Subcutaneous abdominal adipose tissue (tissue), 5 donors: ENCODE results near the gene EMC10.
A peak's percentile ranks its signal among the peaks of the same experiment; 100 is the strongest.

Experiments used
- H3K27ac ChIP-seq: one replicate; pipeline ENCODE4 v1.7.0; 2013; ENCODE audit warnings: low read depth, mild to moderate bottlenecking, inconsistent platforms, low read length, moderate library complexity
- H3K27me3 ChIP-seq, 5 donors: one replicate each; pipeline ENCODE4 v1.7.0; 2013; ENCODE audit warnings: low read length in 5 of 5, inconsistent platforms in 1 of 5; ENCODE audit not compliant: control insufficient read depth in 5 of 5, insufficient read depth in 4 of 5
- H3K36me3 ChIP-seq, 5 donors: one replicate each; pipeline ENCODE4 v1.7.0; 2013; ENCODE audit warnings: low read length in 5 of 5; ENCODE audit not compliant: control insufficient read depth in 5 of 5, insufficient read depth in 5 of 5
- H3K4me1 ChIP-seq, 5 donors: one replicate each; pipeline ENCODE4 v1.7.0; 2013; ENCODE audit warnings: low read length in 5 of 5, mild to moderate bottlenecking in 3 of 5, moderate library complexity in 1 of 5; ENCODE audit not compliant: control insufficient read depth in 5 of 5, insufficient read depth in 5 of 5
- H3K4me3 ChIP-seq, 5 donors: one replicate each; pipeline ENCODE4 v1.7.0; 2013; ENCODE audit warnings: low read length in 5 of 5, low read depth in 1 of 5
- H3K9ac ChIP-seq, 5 donors: one replicate each; pipeline ENCODE4 v1.7.0; 2013; ENCODE audit warnings: low read length in 5 of 5, mild to moderate bottlenecking in 4 of 5, moderate library complexity in 3 of 5
- H3K9me3 ChIP-seq, 5 donors: one replicate each; pipeline ENCODE4 v1.7.0; 2013; ENCODE audit warnings: low read length in 5 of 5; ENCODE audit not compliant: control insufficient read depth in 5 of 5
- donor health status: healthy.
- donor health status: healthy.
- donor health status: healthy.
- donor health status: healthy.
- donor health status: healthy.

EMC10 gene

GRCh38 chr19:50477751-50478515 is 1.6 kb downstream of the EMC10 start:
- Histone ChIP-seq H3K9me3 (no peaks in the 10 kb centered on the region), H3K4me1 (peaks cover 3 to 21% (median 16%) of the 10 kb centered on the region in 5 donors), H3K27ac (no peak overlapping the region), H3K27me3 (no peaks in the 10 kb centered on the region), H3K9ac (peak overlapping the region in 4 of 5 donors; percentile 30 to 95 (median 58)), H3K36me3 (peaks cover 0 to 44% (median 40%) of the 10 kb centered on the region in 5 donors), H3K4me3 (peak overlapping the region in 2 of 5 donors; percentile 93 to 94)

GRCh38 chr19:50478901-50479715 is 2.8 kb downstream of the EMC10 start:
- H3K4me1 ChIP-seq = peaks cover 3 to 21% (median 16%) of the 10 kb centered on the region in 5 donors
- H3K4me3 ChIP-seq = no peak overlapping the region
- H3K36me3 ChIP-seq = peaks cover 0 to 50% (median 46%) of the 10 kb centered on the region in 5 donors
- no peak overlapping the region for H3K9ac ChIP-seq
- H3K9me3 ChIP-seq = no peaks in the 10 kb centered on the region
- H3K27ac ChIP-seq = no peak overlapping the region
- no peaks in the 10 kb centered on the region for H3K27me3 ChIP-seq

- Histone ChIP-seq H3K27ac (no peak overlapping the region), H3K9ac (no peak overlapping the region), H3K4me1 (peaks cover 3 to 21% (median 16%) of the 10 kb centered on the region in 5 donors), H3K9me3 (no peaks in the 10 kb centered on the region), H3K4me3 (no peak overlapping the region), H3K27me3 (no peaks in the 10 kb centered on the region), H3K36me3 (peaks cover 0 to 54% (median 46%) of the 10 kb centered on the region in 5 donors)
These were observed 3.5 kb downstream of the EMC10 start for GRCh38 chr19:50479761-50480251.

GRCh38 chr19:50480281-50481111 is 4.2 kb downstream of the EMC10 start:
- H3K27me3 ChIP-seq = no peaks in the 10 kb centered on the region
- no peak overlapping the region for H3K9ac ChIP-seq
- no peak overlapping the region for H3K27ac ChIP-seq
- no peak overlapping the region for H3K4me3 ChIP-seq
- peaks cover 0 to 56% (median 50%) of the 10 kb centered on the region in 5 donors for H3K36me3 ChIP-seq
- no peaks in the 10 kb centered on the region for H3K9me3 ChIP-seq
- H3K4me1 ChIP-seq = peaks cover 3 to 21% (median 16%) of the 10 kb centered on the region in 5 donors

- Histone ChIP-seq H3K4me3 (no peak overlapping the region), H3K27ac (no peak overlapping the region), H3K4me1 (peaks cover 3 to 18% (median 14%) of the 10 kb centered on the region in 5 donors), H3K27me3 (no peaks in the 10 kb centered on the region), H3K9ac (no peak overlapping the region), H3K9me3 (no peaks in the 10 kb centered on the region), H3K36me3 (peaks cover 0 to 56% (median 50%) of the 10 kb centered on the region in 5 donors)
These were observed 5.2 kb downstream of the EMC10 start for GRCh38 chr19:50481351-50482149.

DNA sequence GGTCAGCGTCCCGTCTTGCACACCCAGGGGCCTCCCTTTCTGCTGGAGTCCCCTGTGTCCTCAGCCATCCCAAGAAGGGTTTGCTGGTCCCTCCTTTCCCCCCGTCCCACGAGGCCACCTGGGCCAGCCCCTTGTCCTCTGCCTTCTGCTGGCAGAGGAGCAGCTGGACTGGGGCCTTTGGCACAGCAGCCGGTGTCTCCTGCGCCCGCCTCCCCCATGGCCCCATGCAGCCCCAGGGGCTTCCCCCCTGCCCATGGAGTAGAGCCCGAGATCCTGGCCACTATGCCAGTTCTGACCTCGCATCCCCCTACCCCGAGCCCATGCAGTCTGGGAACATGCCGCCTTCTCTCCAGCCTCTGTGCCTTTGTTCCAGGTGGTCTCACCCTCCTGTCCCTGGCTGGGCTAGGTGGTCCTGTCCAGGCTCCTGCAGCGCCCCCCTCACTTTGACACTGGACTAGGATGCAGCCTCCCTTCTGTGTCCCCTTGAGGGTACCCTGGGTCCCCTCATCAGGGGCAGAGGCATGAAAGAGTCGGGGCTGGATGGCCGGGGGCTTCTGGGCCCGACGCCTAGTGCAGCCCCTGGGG is 6.1 kb downstream of the EMC10 start:
- Histone ChIP-seq H3K27ac (no peak overlapping the region), H3K36me3 (peaks cover 0 to 56% (median 50%) of the 10 kb centered on the region in 5 donors)

DNA sequence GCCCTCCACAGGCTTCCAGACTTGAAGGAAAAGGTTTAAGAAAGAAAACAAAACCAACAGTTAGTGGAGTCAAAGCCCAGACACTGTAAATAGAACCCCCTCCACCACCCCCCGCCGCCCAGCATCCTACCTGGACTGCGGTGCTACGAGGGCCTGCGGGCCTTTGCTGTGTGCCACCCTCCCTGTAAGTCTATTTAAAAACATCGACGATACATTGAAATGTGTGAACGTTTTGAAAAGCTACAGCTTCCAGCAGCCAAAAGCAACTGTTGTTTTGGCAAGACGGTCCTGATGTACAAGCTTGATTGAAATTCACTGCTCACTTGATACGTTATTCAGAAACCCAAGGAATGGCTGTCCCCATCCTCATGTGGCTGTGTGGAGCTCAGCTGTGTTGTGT is 6.6 kb downstream of the EMC10 start:
- no peak overlapping the region for H3K4me3 ChIP-seq
- no peak overlapping the region for H3K27ac ChIP-seq
- peaks cover 4 to 12% (median 10%) of the 10 kb centered on the region in 5 donors for H3K27me3 ChIP-seq
- peaks cover 0 to 5% (median under 1%) of the 10 kb centered on the region in 5 donors for H3K4me1 ChIP-seq
- peaks cover 0 to 56% (median 50%) of the 10 kb centered on the region in 5 donors for H3K36me3 ChIP-seq
- peak overlapping the region in 1 of 5 donors; percentile 28 for H3K9ac ChIP-seq
- H3K9me3 ChIP-seq = no peaks in the 10 kb centered on the region

More for the DNA sequence above, 6.1 kb downstream of the EMC10 start:
- H3K9me3 ChIP-seq = no peaks in the 10 kb centered on the region
- no peak overlapping the region for H3K4me3 ChIP-seq
- H3K4me1 ChIP-seq = peaks cover 2 to 10% (median 6%) of the 10 kb centered on the region in 5 donors
- H3K27me3 ChIP-seq = peaks cover 0 to 8% (median 6%) of the 10 kb centered on the region in 5 donors
- no peak overlapping the region for H3K9ac ChIP-seq

- Histone ChIP-seq H3K4me1 (peaks cover 0 to 7% (median 0%) of the 10 kb centered on the region in 5 donors), H3K9me3 (peaks cover 0 to 1% (median 0%) of the 10 kb centered on the region in 5 donors), H3K36me3 (peaks cover 0 to 41% (median 29%) of the 10 kb centered on the region in 5 donors), H3K4me3 (no peak overlapping the region), H3K27ac (no peak overlapping the region), H3K9ac (no peak overlapping the region), H3K27me3 (peaks cover 7 to 26% (median 19%) of the 10 kb centered on the region in 5 donors)
These were observed 9.1 kb downstream of the EMC10 start for GRCh38 chr19:50485284-50485955.
